Dedifferentiated amniotic fluid mesenchymal stem cell (primary cell): ENCODE measurements around the gene NR6A1.

Source experiments
- DNase-seq: peaks from one replicate; pipeline ENCODE4 v3.0.0-alpha.2; 2016; ENCODE audit errors: extremely low spot score

Gene NR6A1

DNA sequence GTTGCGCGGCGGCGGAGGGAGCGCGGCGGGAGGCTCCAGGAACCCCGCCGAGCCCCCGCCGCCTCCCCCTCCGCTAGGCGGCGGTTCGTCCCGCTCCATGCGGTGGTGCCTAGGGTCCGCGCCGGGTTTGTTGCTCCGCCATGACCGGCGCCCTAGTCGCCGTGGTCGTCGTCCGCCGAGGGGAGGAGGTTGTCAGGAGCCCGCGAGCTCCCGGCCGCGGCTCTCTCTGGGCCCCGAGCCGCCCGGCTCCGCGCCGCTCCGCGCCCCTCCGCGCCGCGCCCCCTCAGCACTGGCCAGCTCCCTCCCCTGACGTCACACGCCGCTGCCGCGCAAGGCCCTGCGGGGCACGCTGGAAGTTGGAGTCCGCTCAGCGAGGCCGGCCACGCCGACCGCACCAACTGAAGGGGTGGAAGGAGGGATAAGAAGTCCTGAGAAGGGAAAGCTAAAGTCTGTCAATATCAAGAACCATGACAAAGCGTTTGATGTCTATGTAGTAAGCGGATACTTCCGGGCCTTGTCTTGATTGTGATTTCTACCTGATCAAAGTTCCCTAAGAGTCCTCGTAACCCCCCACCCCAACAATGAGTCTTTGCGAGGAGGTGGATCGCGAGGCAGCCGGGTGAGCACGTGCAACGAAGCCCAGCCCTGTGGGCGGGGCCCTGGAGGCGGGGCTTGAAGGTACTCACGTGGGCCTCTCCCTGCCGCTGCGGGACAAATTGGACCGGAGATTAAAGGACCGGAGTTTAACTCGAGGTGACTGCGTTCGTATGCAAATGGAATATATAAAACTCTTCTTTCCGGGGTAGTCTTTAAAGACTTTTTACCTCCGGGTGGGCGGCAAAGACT lies at the start of gene NR6A1:
NR6A1 (minus strand) TSS at position 291 of the 846 bp plus-strand sequence.
- peak; percentile 93 for DNase-seq

DNA sequence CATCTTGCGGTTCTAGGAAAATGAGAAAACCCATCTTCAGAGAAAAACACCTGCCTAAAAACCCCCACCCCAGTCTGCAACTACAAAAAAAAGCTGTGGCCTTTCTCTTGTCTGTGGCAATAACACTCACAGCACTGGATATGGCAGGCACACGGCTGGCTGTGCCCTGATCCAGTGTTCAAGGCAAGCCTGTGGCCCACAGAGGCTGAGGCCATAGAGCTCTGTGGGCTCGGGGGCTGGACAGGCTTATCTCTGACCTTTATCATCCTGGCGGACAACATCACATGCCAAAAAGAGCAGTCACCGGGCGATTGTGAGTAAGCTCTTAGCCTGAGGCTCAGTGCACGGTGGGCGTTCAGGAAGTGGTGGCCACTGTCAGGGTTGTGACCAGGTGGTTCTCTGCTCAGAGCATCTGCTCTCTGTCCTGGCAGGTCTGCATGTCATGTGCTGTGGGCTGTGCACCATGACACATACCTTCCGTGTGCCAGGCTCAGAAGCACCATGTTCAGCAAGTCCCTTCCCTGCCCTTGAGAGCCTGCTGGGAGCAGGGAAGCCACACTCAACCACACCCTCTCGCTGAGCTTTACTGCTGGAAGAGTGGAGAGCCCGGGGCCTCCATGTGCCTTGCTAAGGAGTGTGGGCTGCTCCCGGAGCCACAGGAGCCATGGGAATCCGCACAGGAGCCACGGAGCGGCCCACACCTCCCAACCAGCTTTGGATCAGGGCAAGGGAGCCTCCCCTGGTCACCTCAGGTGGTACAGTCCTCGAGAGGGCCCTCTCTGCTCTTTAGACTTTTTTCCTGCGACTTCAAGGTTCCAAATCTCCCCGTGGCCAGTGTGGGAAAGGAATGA lies 47.5 kb upstream of the NR6A1 start:
- no peak for DNase-seq

DNA sequence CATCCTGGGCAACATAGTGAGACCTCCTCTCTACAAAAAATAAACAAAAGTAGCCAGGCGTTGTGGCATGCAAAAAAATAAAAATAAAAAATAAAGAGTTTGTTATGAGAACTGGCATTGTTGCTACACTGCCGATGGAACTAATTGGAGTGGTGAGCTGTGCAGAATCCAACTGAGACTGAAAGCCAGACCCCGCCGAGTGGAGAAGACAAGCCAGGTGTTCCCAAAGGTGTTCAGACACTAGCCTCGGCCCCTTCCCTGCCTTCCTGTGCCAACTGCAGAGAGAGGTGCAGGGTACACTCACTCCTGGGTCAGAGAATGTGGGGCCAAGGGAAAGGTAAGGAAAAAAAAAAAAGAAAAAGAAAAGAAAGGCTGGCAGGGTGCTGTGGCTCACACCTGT lies 44.5 kb upstream of the NR6A1 start:
- no peak for DNase-seq

DNA sequence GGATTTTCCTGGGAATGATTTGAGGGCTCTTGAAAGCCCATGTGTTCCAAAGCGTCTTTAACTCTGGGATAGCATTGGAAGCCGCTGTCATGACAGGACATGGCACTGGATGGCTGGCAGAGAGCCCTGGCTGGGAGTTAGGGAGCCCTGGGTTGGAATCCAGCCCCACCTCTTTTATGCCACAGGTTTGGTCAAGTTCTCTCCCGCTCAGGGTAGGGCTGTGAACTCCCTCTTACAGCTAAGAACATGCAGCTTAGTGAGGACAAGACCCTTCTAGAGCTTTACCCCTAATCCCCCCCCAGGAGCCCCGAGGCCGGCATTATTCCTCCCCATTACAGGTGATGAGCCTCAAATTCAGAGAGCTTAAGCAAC lies 43.0 kb upstream of the NR6A1 start:
- no peak for DNase-seq

DNA sequence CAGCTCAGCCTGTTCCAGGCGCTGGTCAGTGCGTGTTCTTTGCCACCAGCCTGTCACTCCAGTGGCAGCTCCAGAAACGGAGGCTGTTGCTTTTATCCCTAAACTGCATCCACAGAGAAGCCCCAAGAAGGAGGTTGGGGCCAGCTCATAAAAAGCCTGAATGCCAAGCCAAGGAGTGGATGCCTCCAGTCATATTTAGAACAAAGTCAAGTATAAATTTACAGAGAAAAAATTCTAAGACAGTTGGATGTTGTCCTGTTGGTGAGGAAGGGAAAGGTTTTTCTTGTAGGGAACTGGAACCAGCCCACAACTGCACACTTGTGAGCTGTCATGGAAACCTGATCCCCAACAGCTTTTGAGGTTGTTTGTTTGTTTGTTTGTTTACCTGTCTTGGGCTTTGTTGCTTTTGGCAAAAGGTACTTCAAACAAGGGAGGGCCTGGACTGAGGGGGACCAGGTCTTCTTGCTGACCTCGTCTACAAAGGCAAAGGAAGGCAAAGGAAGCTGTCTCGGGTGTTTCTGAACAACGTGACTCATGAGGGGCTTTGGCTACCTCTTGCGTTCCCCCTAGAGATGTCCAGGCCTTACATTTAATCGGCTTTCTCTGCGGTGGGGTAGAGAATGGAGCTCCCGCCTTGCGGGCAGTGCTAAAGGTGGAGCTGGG lies 42.5 kb upstream of the NR6A1 start:
- DNase-seq: no peak

DNA sequence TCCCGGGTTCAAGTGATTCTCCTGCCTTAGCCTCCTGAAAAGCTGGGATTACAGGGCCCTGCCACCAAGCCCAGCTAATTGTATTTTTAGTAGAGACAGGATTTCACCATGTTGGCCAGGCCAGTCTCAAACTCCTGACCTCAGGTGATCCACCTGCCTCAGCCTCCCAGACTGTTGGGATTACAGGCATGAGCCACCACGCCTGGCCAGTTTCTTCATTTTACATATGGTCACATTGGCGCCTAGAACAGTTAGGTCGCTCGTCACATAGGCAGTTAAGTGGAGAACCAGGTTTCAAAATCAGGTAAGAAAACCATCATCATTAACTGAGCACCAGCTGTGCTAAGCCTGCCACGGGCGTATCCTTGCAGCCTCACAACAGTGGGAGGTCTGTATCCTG lies 41.9 kb upstream of the NR6A1 start:
- DNase-seq: no peak

DNA sequence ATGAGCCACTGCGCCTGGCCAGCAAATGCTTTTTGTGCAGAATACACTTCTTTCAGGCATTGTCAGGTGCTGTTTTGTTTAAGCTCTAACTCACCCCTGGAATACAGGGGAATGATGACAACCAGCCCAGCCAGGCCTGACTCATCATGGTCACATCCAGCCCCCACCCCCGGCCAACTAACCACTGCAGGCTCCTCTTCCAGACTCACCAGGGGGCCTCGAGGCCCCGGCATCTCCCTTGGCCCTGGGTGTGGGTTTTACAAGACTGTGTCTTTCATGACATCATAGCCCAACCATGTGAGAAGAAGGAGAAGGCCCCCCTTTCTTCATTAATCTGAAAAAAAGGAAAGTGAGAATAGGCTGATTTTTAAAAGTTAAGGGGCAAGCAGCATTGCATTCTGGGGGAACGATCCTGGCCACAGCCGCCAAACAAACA lies 41.3 kb upstream of the NR6A1 start:
- peak; percentile 72 for DNase-seq

DNA sequence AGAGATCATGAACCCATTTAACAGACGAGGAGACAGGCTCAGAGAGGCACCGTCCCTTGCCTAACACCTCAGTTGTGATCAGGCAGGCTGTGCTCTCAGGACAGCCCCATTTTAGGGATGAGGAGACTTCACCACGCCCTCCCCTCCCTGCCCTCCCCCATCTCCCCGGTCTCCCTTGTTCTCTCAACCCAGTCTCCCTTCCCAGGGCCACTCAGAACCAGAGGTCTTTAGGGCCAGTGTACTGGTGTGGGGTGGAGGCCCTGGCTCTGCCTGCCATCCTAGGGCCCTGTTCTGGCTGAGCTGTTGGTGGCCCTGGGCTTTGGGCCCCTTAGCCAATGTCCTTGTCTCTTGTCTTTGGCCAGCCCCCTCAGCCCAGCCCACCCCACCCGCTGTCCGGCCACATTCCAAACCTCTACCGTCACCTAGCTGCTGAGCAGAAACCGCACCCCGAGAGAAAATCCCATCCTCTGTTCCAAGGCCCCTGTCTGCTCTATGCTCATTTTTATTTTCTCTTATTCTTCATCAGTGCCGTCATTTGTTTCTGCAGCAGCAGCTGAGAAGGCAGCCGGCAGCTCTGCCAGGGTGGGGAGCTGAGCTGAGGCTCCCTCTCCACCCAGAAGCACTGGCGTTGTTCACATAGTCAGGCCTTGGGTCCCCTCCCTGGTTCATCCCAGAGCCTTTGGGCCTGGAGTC lies 39.7 kb upstream of the NR6A1 start:
- DNase-seq: peak; percentile 55

DNA sequence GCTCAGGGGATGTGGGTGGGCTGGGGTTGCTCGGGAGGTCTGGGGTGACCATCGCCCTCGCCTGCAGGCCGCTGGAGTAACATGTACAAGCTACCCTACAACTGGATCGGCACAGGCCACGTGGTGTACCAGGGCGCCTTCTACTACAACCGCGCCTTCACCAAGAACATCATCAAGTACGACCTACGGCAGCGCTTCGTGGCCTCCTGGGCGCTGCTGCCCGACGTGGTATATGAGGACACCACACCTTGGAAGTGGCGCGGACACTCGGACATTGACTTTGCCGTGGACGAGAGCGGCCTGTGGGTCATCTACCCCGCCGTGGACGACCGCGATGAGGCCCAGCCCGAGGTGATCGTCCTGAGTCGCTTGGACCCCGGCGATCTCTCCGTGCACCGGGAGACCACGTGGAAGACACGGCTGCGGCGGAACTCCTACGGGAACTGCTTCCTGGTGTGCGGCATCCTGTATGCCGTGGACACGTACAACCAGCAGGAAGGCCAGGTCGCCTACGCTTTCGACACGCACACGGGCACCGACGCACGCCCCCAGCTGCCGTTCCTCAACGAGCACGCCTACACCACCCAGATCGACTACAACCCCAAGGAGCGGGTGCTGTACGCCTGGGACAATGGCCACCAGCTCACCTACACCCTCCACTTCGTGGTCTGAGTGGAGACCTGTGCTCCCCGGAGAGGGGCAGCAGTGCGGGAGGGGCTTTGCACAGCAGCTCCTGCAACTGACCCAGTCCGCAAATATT lies 38.8 kb upstream of the NR6A1 start:
- no peak for DNase-seq

DNA sequence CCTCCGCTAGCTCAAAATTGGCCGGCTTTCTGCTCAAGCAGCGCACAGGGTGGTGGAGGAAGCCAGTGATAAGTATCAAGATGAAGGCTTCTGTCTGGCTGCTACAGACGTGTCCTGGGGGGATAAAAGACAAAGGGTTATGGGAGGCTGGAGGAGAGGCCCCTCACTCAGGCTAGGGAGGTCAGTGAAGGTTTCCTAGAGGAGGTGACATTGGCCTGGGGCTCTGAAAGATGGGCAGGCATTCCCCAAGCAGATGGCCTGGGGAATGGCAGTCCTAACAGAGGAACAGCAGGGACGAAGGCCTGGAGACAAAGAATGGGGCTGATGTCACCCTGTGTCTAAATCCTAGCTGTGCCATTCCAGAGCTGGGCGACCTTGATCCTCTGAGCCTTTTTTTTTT lies 38.1 kb upstream of the NR6A1 start:
- DNase-seq: no peak

DNA sequence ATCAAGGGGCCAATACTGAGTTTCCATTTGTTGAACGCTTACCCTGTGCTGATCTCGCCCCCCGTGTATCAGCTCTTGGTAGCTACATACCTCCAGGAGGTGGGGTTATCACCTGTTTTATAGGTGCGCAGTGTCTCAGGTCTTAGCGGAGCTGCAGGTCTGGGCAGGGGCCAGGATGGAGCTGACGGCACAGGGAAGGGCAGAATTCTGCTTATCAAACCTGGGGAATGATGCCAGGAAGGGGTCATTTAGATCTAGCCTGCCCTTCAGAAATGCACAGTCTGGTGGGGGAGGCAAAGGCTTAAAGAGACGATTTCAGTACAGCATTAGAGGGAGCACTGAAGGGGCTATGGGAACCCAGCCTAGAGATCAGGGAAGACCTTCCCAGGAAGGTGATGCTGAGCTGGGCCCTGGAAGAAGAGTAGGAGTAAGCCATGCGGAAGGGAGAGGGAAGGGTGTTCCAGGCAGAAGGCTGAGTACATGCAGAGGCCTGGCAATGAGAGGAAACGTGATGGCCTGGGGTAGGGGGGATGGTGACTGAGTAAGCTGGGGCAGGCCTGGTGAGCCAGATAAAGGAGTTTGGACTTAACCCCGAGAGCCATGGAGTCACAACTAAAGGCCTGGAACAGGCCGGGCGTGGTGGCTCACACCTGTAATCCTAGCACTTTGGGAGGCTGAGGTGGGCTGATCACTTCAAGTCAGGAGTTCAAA lies 37.3 kb upstream of the NR6A1 start:
- DNase-seq: no peak

DNA sequence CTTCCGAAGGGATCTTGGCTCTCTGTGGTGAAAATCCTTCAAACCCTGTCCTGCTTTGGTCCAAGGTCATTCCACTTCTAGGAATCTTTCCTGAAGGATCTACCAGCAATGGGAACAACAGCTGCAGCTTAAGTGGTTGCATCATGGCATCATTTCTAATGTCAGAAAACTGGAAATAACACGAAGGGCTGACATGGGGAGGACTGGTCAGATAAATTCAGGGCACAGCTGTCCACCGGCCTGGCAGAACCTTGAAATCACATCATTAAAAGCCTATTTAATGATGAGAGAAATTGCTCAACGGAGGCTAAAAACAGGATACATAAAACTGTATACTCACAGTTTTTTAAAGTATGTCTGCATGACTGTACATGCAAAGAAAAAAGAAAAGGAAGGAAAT lies 34.1 kb upstream of the NR6A1 start:
- no peak for DNase-seq

DNA sequence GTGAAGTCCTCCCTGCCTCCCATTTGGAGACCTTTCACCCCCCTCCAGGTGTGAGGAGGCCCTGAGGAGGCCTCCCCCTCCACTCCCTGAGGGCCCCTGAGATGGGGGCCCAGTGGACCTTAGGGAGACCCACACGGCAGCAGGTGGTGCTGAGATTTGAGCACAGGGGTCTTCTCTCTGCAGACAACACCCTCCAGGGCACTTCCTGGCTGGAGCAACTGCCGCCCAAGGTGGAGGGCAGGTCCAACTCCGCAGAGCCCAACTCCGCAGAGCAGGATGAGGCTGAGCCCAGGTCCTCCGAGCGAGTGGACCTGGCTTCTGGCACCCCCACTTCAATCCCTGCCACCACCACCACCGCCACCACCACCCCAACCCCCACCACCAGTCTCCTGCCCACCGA lies 32.8 kb upstream of the NR6A1 start:
- DNase-seq: no peak

DNA sequence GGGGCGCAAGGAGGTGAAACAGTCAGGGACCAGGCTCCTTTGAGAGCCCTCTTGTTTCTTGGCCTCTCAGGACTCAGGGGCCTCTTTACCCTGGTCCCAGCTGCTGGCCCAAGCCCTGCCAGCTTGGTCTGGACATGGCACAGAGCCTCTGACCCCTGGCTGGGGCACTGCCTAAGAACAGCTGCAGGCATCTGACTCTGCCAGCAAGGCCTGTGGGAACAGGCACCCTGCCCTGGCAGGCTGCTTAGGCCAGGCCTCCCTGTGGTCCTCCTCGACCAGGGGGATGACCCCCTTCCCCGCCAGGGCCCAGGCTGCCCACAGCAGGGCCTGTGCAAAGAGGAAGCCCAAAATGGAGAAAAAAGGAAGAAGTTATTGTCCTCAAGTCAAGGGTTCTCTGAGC lies 31.3 kb upstream of the NR6A1 start:
- no peak for DNase-seq

DNA sequence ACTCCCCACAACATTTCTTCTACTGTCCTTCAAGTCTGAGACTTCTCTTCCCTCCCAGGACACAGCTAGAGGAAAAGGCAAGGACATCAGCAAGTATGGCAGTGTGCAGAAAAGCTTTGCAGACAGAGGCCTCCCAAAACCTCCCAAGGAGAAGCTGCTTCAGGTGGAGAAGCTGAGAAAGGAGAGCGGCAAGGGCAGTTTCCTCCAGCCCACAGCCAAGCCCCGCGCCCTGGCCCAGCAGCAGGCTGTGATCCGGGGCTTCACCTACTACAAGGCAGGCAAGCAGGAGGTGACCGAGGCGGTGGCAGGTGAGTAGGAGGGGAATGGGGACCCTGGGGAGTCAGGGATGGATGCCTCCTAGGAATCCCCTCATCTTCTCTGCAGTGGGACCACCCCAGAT lies 30.2 kb upstream of the NR6A1 start:
- DNase-seq: no peak

DNA sequence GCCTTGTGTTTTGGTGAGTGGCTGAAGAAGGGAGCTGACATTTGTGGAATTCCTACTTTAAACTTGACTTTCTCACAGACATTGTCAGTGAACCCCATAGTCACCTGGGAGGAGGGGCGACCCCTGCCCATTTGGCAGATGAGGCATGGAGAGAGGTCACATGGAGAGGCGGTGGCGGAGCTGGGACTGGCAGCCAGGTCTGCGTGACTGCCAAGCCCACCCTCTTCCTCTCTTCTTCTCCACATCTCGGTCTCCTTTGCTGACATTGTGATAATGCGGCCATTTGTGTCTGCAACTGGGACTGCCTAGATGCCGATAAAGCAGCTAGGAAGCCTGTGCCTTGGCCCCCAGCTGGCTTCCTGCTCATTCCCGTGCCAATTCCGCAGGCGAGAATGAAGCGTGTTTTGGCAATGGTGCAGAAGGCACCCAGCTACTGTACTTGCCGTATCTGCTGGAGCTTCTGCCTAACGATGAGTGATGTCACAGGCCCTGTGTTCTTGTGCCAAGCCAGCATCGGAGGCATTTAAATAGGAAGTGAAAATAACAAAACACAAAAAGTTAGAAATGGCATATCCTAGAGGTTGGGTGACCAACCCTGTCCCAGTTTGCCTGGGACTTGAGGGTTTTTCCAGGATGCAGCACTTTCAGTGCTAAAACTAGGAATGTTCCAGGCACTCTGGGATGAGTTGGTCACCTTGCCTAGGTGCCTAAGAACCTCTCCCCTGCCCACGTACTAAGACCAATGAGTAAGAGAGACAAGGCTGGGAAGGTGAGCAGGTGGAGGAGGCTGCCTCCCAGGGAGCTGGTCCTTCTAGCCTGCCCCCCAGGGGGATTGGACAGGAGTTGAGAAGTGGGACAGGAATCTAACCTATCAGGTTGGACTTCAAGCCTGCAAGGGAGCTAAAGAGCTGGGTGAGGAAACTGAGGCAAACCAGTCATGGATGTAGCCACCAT lies 29.5 kb upstream of the NR6A1 start:
- DNase-seq: no peak

DNA sequence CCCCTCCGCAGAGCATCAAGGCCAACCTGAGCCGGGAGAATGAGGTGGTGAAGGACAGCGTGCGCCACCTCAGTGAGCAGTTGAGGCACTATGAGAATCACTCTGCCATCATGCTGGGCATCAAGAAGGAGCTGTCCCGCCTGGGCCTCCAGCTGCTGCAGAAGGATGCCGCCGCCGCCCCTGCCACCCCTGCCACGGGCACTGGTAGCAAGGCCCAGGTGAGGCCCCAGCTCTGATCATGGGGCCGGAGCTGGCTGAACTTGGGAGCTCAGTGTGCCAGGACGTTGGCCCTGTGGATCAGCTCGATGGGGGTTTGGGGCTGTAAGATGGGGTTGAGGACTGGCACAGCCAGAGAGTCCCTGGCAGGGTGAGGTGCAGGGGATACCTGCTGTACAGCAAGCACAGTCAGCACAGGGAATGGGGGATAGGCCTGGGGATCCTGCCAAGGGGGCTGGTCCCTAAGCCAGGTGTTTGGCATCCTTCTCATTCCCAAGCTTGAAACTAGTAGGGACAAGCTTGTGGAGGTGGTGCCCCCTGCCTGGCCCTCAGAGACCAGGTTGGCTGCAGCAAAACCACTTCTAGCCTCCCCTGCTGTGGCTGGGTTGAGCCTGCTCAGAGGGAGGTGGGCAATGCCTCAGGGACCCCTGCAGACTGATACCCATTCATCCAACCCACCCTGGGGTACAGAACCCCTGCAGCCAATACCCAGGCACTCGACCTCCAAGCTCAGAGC lies 28.3 kb upstream of the NR6A1 start:
- no peak for DNase-seq

DNA sequence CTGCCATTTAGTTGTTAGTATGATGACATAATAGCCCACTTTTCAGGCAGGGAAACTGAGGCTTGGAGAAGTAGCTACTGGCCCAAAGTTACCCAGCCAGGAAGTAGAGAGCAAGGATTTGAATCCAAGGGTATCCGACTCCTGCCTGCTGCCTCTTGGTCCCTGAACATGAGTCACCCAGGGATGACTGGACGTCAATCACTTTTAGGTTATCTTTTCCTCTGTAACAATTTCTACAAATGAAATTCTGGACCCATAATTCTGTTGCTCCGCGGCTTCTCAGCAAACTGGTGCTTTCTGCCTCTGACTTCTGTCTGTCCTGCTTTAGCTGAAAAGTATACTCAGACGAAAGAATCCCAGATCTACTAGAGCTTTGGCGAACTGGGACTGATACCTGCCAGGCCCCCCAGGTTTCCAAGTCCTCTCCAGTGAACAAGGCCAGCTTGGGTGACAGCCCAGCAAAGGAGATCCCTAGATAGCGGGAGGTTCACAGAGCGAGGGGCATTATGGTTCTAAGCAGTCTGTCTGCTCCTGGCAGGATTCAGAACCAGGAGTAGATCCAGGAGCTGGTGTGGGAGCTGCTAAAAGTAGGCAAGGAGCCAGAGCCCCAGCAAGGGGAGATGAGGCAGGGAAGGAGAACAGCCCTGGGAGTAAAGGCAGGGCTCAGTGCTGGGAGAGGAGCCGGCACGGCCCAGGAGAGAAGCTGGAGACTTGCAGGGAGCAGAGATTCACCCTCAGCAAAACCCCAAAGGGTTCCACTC lies 26.4 kb upstream of the NR6A1 start:
- no peak for DNase-seq
